Stimulated activated CD8-positive, alpha-beta memory T cell treated with anti-CD3 and anti-CD28 coated beads, Interleukin-12 subunit alpha, Interleukin-12 subunit beta, amount 100 ng/mL, for 4 hours (primary cell): ENCODE measurements around the gene TBC1D3C.
"Not testable (repeated sequence)": the region's sequence is repeated elsewhere in the genome, so short reads cannot be mapped to it uniquely, and the experiment has no call there.

Experiments used
- DNase-seq: peaks from one replicate; pipeline ENCODE4 v3.0.0-alpha.2; 2020; ENCODE audit warnings: low read depth

TBC1D3C gene

GRCh38 chr17:38068534-38068933, at the start of gene TBC1D3C:
Gene TBC1D3C (minus strand): TSS chr17:38068634. CDS start chr17:38067066, 1,568 bp downstream.
- not testable (repeated sequence) for DNase-seq

GRCh38 chr17:38099262-38099661, 30.8 kb upstream of the TBC1D3C start:
- DNase-seq = not testable (repeated sequence)

GRCh38 chr17:38094059-38094694, 25.7 kb upstream of the TBC1D3C start:
- not testable (repeated sequence) for DNase-seq

- DNase-seq = not testable (repeated sequence)
These were observed 19.7 kb upstream of the TBC1D3C start for GRCh38 chr17:38088120-38088519.

GRCh38 chr17:38087344-38087743, 18.9 kb upstream of the TBC1D3C start:
- not testable (repeated sequence) for DNase-seq
